Calu3 (cell line): Measurements from ENCODE around the gene MAPK8IP1. TPM values are rescaled to one million over a fixed set of nuclear protein-coding genes. Genes with fewer than 3 reads are reported as not detected.

Experiments
- BruUV-seq: library from RNA; stranded (reverse); fragments of 400-500 nt; replicated peaks from 2 replicates; lab custom pipeline; 2021; lab: Mats Ljungman, UMichigan
- CTCF ChIA-PET: fragments of 300-600 bp; sonication (Branson Sonifier 250); formaldehyde crosslinking; loops from one replicate; lab custom pipeline; 2022; ENCODE audit warnings: antibody characterized with exemption; lab: Charles Lee
- DNase-seq: peaks from one replicate; pipeline ENCODE4 v3.0.0; 2022
- H3K27ac Mint-ChIP-seq: one replicate; pipeline ENCODE4 v1.8.0; 2022; ENCODE audit warnings: mixed read lengths; ENCODE audit not compliant: unreplicated experiment
- H3K27me3 Mint-ChIP-seq: one replicate; pipeline ENCODE4 v1.8.0; 2022; ENCODE audit warnings: mixed read lengths; ENCODE audit not compliant: unreplicated experiment
- H3K36me3 Mint-ChIP-seq: one replicate; pipeline ENCODE4 v1.8.0; 2022; ENCODE audit warnings: mild to moderate bottlenecking, moderate library complexity, mixed read lengths; ENCODE audit not compliant: insufficient read depth, unreplicated experiment
- H3K4me1 Mint-ChIP-seq: one replicate; pipeline ENCODE4 v1.8.0; 2022; ENCODE audit warnings: mild to moderate bottlenecking, low read depth, mixed read lengths; ENCODE audit not compliant: unreplicated experiment
- H3K4me3 Mint-ChIP-seq: one replicate; pipeline ENCODE4 v1.8.0; 2022; ENCODE audit warnings: mild to moderate bottlenecking, low read depth, moderate library complexity, mixed read lengths; ENCODE audit not compliant: unreplicated experiment
- H3K9me3 Mint-ChIP-seq: one replicate; pipeline ENCODE4 v1.8.0; 2022; ENCODE audit warnings: low read depth, mixed read lengths; ENCODE audit not compliant: unreplicated experiment
- intact Hi-C: fragments of 100-400 bp; cut with micrococcal nuclease; formaldehyde crosslinking; loops from one replicate; pipeline ENCODE4 v1.10.0; 2022; ENCODE audit not compliant: unreplicated experiment
- total RNA-seq: library from RNA; stranded (reverse); gene quantifications from 2 replicates; pipeline ENCODE4 v1.2.3, GENCODE V29; 2022
- TF ChIP-seq, protein P1 (sequence below): fragments of 200-600 bp; IDR thresholded peaks from one replicate; pipeline ENCODE4 v1.8.0; 2022; ENCODE audit warnings: antibody characterized with exemption; ENCODE audit not compliant: unreplicated experiment

MAPK8IP1 gene
- total RNA-seq, 1 experiment from 2014 or later: 4.1 TPM

GRCh38 chr11:45933131-45933831 is 47.8 kb downstream of the MAPK8IP1 start:
- intact Hi-C loops: no loop called here
- Mint-ChIP-seq H3K4me1 (peaks cover 11% of the 10 kb centered on the region), H3K27ac (no peak overlapping the region), H3K4me3 (no peak overlapping the region), H3K36me3 (peaks cover 21% of the 10 kb centered on the region), H3K27me3 (no peaks in the 10 kb centered on the region), H3K9me3 (no peaks in the 10 kb centered on the region)
- CTCF ChIA-PET: interaction anchor here (0.6 kb wide), 1 partner anchor 80 kb away, joined by 3 read pairs; no protein-coding TSS in a partner anchor
- TF ChIP-seq, protein P1, sequence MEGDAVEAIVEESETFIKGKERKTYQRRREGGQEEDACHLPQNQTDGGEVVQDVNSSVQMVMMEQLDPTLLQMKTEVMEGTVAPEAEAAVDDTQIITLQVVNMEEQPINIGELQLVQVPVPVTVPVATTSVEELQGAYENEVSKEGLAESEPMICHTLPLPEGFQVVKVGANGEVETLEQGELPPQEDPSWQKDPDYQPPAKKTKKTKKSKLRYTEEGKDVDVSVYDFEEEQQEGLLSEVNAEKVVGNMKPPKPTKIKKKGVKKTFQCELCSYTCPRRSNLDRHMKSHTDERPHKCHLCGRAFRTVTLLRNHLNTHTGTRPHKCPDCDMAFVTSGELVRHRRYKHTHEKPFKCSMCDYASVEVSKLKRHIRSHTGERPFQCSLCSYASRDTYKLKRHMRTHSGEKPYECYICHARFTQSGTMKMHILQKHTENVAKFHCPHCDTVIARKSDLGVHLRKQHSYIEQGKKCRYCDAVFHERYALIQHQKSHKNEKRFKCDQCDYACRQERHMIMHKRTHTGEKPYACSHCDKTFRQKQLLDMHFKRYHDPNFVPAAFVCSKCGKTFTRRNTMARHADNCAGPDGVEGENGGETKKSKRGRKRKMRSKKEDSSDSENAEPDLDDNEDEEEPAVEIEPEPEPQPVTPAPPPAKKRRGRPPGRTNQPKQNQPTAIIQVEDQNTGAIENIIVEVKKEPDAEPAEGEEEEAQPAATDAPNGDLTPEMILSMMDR: no peak
- no peak for DNase-seq
- no TSS peak for BruUV-seq

- Mint-ChIP-seq H3K36me3 (peaks cover 15% of the 10 kb centered on the region), H3K27ac (no peak overlapping the region), H3K9me3 (no peaks in the 10 kb centered on the region), H3K4me3 (no peak overlapping the region), H3K4me1 (peaks cover 11% of the 10 kb centered on the region), H3K27me3 (no peaks in the 10 kb centered on the region)
- CTCF ChIA-PET: interaction anchor here (0.6 kb wide), 1 partner anchor 80 kb away, joined by 3 read pairs; no protein-coding TSS in a partner anchor
- intact Hi-C loops: no loop called here
- TF ChIP-seq, protein P1: no peak
- DNase-seq: no peak
- no TSS peak for BruUV-seq
Measured at GRCh38 chr11:45933846-45934579, 48.6 kb downstream of the MAPK8IP1 start.

DNA sequence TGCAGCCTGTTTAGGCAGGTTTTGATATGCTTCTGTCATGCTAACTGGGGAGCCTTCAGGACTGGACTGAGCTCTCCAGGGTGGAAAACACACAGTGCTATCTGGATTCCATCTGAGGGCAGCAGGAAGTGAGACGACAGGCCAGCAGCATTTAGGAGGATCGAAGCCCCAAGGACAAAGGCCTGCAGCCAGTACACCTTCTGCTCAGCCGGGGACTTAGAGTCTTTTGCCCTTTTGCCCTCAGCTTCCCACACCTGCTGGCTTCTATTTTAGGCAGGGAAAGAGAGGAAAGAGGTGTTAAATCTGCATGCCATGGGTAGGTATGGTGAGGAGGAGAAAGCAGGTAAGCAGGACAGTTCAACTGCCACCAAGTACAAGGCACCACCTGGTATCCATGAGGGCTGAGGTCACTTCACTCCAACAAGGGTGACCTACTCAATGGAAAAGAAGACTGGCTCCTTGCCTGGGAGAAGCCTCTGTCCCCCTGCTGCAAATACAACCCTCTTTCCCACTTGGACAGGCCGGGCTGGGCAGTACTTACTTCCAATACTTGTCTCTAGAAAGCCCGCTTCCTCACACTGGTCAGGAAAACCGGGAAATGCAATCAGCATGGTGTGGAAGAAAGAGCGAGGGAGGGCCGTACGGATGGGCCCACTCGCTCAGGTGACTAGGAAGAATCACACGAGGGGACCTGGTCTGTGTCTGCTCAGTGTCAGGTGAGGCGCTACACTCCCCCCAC is 49.3 kb downstream of the MAPK8IP1 start:
- H3K27ac Mint-ChIP-seq: no peak overlapping the region
- H3K4me3 Mint-ChIP-seq: no peak overlapping the region
- peaks cover 8% of the 10 kb centered on the region for H3K4me1 Mint-ChIP-seq
- intact Hi-C loops: no loop called here
- CTCF ChIA-PET: no interaction called here
- TF ChIP-seq, protein P1: no peak
- peaks cover 14% of the 10 kb centered on the region for H3K36me3 Mint-ChIP-seq
- no peaks in the 10 kb centered on the region for H3K27me3 Mint-ChIP-seq
- H3K9me3 Mint-ChIP-seq: no peaks in the 10 kb centered on the region
- BruUV-seq: no TSS peak
- no peak for DNase-seq

- CTCF ChIA-PET: no interaction called here
- no peak overlapping the region for H3K27ac Mint-ChIP-seq
- H3K36me3 Mint-ChIP-seq: peaks cover 6% of the 10 kb centered on the region
- TF ChIP-seq, protein P1: no peak
- H3K27me3 Mint-ChIP-seq: no peaks in the 10 kb centered on the region
- no peak for DNase-seq
- no peaks in the 10 kb centered on the region for H3K9me3 Mint-ChIP-seq
- H3K4me3 Mint-ChIP-seq: no peak overlapping the region
- BruUV-seq: no TSS peak
- peaks cover under 1% of the 10 kb centered on the region for H3K4me1 Mint-ChIP-seq
- intact Hi-C loops: no loop called here
Measured at GRCh38 chr11:45935349-45936064, 50.1 kb downstream of the MAPK8IP1 start.
